A673 (cell line): ENCODE data around the gene RPS6KA2. TPM values are rescaled to one million over a fixed set of nuclear protein-coding genes. Genes with fewer than 3 reads are reported as not detected.

Experiments
- BruUV-seq: library from RNA; stranded (reverse); fragments of 400-500 nt; replicated peaks from 2 replicates; lab custom pipeline; 2021; lab: Mats Ljungman, UMichigan
- CTCF ChIA-PET: fragments of 300-600 bp; sonication (Branson Sonifier 250); formaldehyde crosslinking; loops from one replicate; lab custom pipeline; 2022; ENCODE audit warnings: antibody characterized with exemption; lab: Charles Lee
- POLR2A ChIA-PET: fragments of 300-600 bp; sonication (Branson Sonifier 250); formaldehyde crosslinking; loops from one replicate; lab custom pipeline; 2022; ENCODE audit warnings: antibody characterized with exemption; ENCODE audit not compliant: low non-redundant PET; lab: Charles Lee
- DNase-seq: peaks from one replicate; pipeline ENCODE4 v3.0.0-alpha.2; 2015; ENCODE audit warnings: low spot score
- H3K27ac ChIP-seq: fragments of 200-600 bp; sonication (generic); 2 replicates; pipeline ENCODE4 v1.5.1; 2016; ENCODE audit warnings: mixed run types, low read depth, mild to moderate bottlenecking, mixed read lengths, antibody characterized with exemption, low read length; ENCODE audit not compliant: poor library complexity, severe bottlenecking
- H3K27me3 ChIP-seq: fragments of 200-600 bp; sonication (generic); replicated peaks from 2 replicates; pipeline ENCODE4 v1.6.1; 2017; ENCODE audit warnings: mixed run types, low read depth, mild to moderate bottlenecking, mixed read lengths, antibody characterized with exemption, low read length; ENCODE audit not compliant: insufficient read depth, poor library complexity
- H3K36me3 ChIP-seq: fragments of 200-600 bp; sonication (generic); 2 replicates; pipeline ENCODE4 v1.6.1; 2016; ENCODE audit warnings: mixed run types, mild to moderate bottlenecking, mixed read lengths, antibody characterized with exemption, low read length; ENCODE audit not compliant: insufficient read depth, poor library complexity, severe bottlenecking
- H3K4me1 ChIP-seq: fragments of 200-600 bp; sonication (generic); 2 replicates; pipeline ENCODE4 v1.6.1; 2017; ENCODE audit warnings: mixed run types, mild to moderate bottlenecking, mixed read lengths, antibody characterized with exemption, low read length; ENCODE audit not compliant: insufficient read depth, poor library complexity, severe bottlenecking
- H3K4me3 ChIP-seq: fragments of 200-600 bp; sonication (generic); 2 replicates; pipeline ENCODE4 v1.5.1; 2016; ENCODE audit warnings: low read depth, mixed run types, mild to moderate bottlenecking, mixed read lengths, low read length; ENCODE audit not compliant: poor library complexity, severe bottlenecking
- H3K9me3 ChIP-seq: fragments of 200-600 bp; sonication (generic); 2 replicates; pipeline ENCODE4 v1.6.1; 2016; ENCODE audit warnings: mixed run types, low read depth, mild to moderate bottlenecking, mixed read lengths, antibody characterized with exemption, low read length; ENCODE audit not compliant: poor library complexity, severe bottlenecking
- CTCF ChIP-seq: fragments of 300-800, 200-600 bp; sonication (generic); conservative IDR thresholded peaks from 2 replicates; pipeline ENCODE4 v1.5.1; 2017; ENCODE audit warnings: low read depth, mild to moderate bottlenecking, antibody characterized with exemption, low read length, moderate library complexity, mixed read lengths
- EZH2 ChIP-seq: fragments of 200-600 bp; sonication (generic); IDR thresholded peaks from 2 replicates; pipeline ENCODE4 v1.6.1; 2017; ENCODE audit warnings: borderline replicate concordance, low read depth, mild to moderate bottlenecking, mixed read lengths, antibody characterized with exemption, low read length; ENCODE audit not compliant: poor library complexity, severe bottlenecking
- intact Hi-C: fragments of 100-400 bp; cut with micrococcal nuclease; formaldehyde crosslinking; loops from one replicate; pipeline ENCODE4 v1.10.0; 2022; ENCODE audit not compliant: unreplicated experiment
- total RNA-seq: library from RNA; stranded (reverse); gene quantifications from 2 replicates; pipeline ENCODE4 v1.2.3, GENCODE V29; 2021

RPS6KA2 gene
- total RNA-seq, 1 experiment from 2014 or later, result 30.1 TPM

- Histone ChIP-seq H3K27me3 (no peaks in the 10 kb centered on the region), H3K36me3 (no peaks in the 10 kb centered on the region), H3K27ac (no peak overlapping the region), H3K4me3 (no peak overlapping the region), H3K9me3 (no peaks in the 10 kb centered on the region), H3K4me1 (peaks cover 2% of the 10 kb centered on the region)
- intact Hi-C loops, result no loop called here
- ChIA-PET POLR2A (no interaction called here), CTCF (no interaction called here)
- DNase-seq, result no peak
- BruUV-seq, result no TSS peak
- TF ChIP-seq CTCF, result no peak
- TF ChIP-seq EZH2, result no peak
Observed at GRCh38 chr6:166440729-166441128, 186.3 kb downstream of the RPS6KA2 start.

GRCh38 chr6:166440106-166440505 is 186.9 kb downstream of the RPS6KA2 start:
- ChIA-PET CTCF (no interaction called here), POLR2A (interaction anchor here (0.6 kb wide), 1 partner anchor 11 kb away, joined by 3 read pairs; no protein-coding TSS in a partner anchor)
- BruUV-seq, result no TSS peak
- H3K27ac ChIP-seq, result no peak overlapping the region
- H3K4me3 ChIP-seq, result no peak overlapping the region
- DNase-seq, result no peak
- no peaks in the 10 kb centered on the region for H3K9me3 ChIP-seq
- no peaks in the 10 kb centered on the region for H3K27me3 ChIP-seq
- intact Hi-C loops, result no loop called here
- TF ChIP-seq EZH2 (no peak), CTCF (no peak)
- no peaks in the 10 kb centered on the region for H3K36me3 ChIP-seq
- H3K4me1 ChIP-seq, result peaks cover 4% of the 10 kb centered on the region

- TF ChIP-seq EZH2 (no peak), CTCF (no peak)
- H3K4me1 ChIP-seq, result peaks cover 4% of the 10 kb centered on the region
- intact Hi-C loops, result loop anchor here (5.0 kb wide), 1 partner anchor 333 kb away; no protein-coding TSS in a partner anchor
- H3K27ac ChIP-seq, result no peak overlapping the region
- H3K27me3 ChIP-seq, result no peaks in the 10 kb centered on the region
- CTCF ChIA-PET, result no interaction called here
- POLR2A ChIA-PET, result interaction anchor here (0.6 kb wide), 1 partner anchor 10 kb away, joined by 3 read pairs; no protein-coding TSS in a partner anchor
- no peaks in the 10 kb centered on the region for H3K36me3 ChIP-seq
- DNase-seq, result no peak
- H3K9me3 ChIP-seq, result no peaks in the 10 kb centered on the region
- no peak overlapping the region for H3K4me3 ChIP-seq
- BruUV-seq, result no TSS peak
Observed at GRCh38 chr6:166439366-166440091, 187.5 kb downstream of the RPS6KA2 start.
